Nephron (organoid): ENCODE data around the gene LSM14A.

Source experiments
- H3K27ac Mint-ChIP-seq, 3 experiments: 2 replicates each; pipeline ENCODE4 v1.8.0; 2020; ENCODE audit warnings: mixed read lengths in 3 of 3, mild to moderate bottlenecking in 2 of 3, moderate library complexity in 1 of 3
- H3K27me3 Mint-ChIP-seq: 2 replicates; pipeline ENCODE4 v1.8.0; 2021; ENCODE audit warnings: low read depth, mild to moderate bottlenecking, moderate library complexity, mixed read lengths
- H3K36me3 Mint-ChIP-seq: 2 replicates; pipeline ENCODE4 v1.8.0; 2020; ENCODE audit warnings: low read depth, mixed read lengths
- H3K4me1 Mint-ChIP-seq: 2 replicates; pipeline ENCODE4 v1.8.0; 2020; ENCODE audit warnings: mixed read lengths
- H3K4me3 Mint-ChIP-seq, 3 experiments: 2 replicates each; pipeline ENCODE4 v1.8.0; 2020; ENCODE audit warnings: mild to moderate bottlenecking in 3 of 3, mixed read lengths in 3 of 3, moderate library complexity in 2 of 3
- H3K9me3 Mint-ChIP-seq: 2 replicates; pipeline ENCODE4 v1.8.0; 2020; ENCODE audit warnings: mixed read lengths
- TF ChIP-seq, protein P1 (sequence below), 3 experiments: fragments of 200-600 bp; sonication (generic); IDR thresholded peaks; one replicate each; pipeline ENCODE4 v1.5.0; 2021; ENCODE audit warnings: antibody characterized with exemption in 3 of 3; ENCODE audit not compliant: unreplicated experiment in 3 of 3

Gene LSM14A

GRCh38 chr19:34231439-34231838 lies 59.1 kb downstream of the LSM14A start:
- H3K4me1 Mint-ChIP-seq, result peaks cover 5% of the 10 kb centered on the region
- H3K4me3 Mint-ChIP-seq, result no peak overlapping the region
- no peaks in the 10 kb centered on the region for H3K27me3 Mint-ChIP-seq
- H3K36me3 Mint-ChIP-seq, result peaks cover 52% of the 10 kb centered on the region
- TF ChIP-seq, protein P1, sequence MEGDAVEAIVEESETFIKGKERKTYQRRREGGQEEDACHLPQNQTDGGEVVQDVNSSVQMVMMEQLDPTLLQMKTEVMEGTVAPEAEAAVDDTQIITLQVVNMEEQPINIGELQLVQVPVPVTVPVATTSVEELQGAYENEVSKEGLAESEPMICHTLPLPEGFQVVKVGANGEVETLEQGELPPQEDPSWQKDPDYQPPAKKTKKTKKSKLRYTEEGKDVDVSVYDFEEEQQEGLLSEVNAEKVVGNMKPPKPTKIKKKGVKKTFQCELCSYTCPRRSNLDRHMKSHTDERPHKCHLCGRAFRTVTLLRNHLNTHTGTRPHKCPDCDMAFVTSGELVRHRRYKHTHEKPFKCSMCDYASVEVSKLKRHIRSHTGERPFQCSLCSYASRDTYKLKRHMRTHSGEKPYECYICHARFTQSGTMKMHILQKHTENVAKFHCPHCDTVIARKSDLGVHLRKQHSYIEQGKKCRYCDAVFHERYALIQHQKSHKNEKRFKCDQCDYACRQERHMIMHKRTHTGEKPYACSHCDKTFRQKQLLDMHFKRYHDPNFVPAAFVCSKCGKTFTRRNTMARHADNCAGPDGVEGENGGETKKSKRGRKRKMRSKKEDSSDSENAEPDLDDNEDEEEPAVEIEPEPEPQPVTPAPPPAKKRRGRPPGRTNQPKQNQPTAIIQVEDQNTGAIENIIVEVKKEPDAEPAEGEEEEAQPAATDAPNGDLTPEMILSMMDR (IDR thresholded peaks at IDR 0.05; ENCODE audit: unreplicated experiment in 3 of 3), result no peak
- H3K27ac Mint-ChIP-seq, result no peak overlapping the region
- no peaks in the 10 kb centered on the region for H3K9me3 Mint-ChIP-seq

DNA sequence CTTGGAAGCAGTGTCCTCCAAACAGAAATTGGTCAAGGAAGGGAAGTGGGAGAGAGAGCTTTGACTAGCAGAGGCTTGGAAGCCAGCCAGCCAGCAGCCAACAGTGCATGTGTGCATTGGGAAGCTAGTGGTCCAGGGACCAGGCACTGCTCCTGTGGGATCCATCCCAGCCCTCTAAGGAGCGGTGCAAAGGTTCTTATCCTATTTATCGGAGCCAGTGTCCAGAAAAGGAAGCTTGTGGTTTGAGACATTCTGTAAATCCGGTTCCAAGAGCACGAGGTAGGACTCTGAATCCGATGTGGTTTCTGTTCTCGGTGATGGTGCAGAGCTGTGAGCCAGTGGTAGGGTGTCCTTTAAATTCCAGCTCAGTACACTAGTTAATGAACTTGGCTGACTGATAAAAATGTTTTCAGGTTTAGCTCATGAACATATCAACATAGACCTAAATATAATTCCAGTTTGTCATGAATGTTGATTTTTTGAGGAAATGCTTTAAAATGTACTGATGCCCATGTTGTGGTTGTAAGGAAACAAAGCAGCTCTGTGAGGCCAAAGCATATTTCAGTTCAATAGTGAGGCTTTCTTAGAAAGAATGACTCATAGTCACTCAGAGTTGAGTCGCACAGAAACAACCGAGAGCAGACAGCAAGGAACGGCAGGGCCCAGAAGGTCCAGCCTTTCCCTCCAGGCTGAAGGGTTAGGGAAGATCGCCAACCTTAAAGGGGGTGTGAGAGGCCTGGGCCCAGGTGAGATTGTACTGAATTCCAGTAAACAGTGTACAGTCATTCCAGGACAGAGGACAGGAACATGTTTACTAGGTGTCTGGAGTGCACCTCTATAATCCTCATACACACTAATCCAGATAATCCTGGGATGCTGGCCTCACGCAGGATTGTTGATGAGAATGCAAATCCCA lies 60.5 kb downstream of the LSM14A start:
- Mint-ChIP-seq H3K4me1 (peaks cover 5% of the 10 kb centered on the region), H3K9me3 (no peaks in the 10 kb centered on the region), H3K27me3 (no peaks in the 10 kb centered on the region), H3K4me3 (no peak overlapping the region), H3K27ac (peak overlapping the region; percentile 28 to 59 (median 57)), H3K36me3 (peaks cover 51% of the 10 kb centered on the region)
- TF ChIP-seq, protein P1 (IDR thresholded peaks at IDR 0.05; ENCODE audit: unreplicated experiment in 3 of 3), result no peak

DNA sequence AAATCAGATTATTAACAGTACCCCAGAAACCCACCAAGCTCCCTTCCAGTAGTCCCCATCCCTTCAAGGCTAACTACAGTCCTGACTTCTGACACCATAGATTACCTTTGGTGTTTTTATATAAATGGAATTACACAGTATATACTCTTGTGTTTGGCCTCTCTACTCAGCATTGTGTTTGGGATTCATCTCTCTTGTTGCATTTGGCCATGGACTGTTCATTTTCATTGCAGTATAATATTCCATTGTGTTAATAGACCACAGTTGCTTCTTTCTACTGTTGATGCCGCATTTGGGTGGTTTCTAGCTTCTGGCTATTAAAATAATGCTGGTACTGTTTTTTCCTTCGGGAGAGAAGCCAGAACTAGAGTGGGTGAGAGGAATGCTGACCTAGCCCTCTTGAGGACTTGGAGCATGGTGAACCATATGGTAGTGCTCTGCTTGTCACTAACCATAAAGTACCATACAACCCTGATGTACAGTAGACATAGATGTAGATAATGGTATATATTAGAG lies 63.2 kb downstream of the LSM14A start:
- no peaks in the 10 kb centered on the region for H3K27me3 Mint-ChIP-seq
- no peak overlapping the region for H3K27ac Mint-ChIP-seq
- no peaks in the 10 kb centered on the region for H3K9me3 Mint-ChIP-seq
- TF ChIP-seq, protein P1 (IDR thresholded peaks at IDR 0.05; ENCODE audit: unreplicated experiment in 3 of 3), result no peak
- H3K4me3 Mint-ChIP-seq, result no peak overlapping the region
- peaks cover 47% of the 10 kb centered on the region for H3K36me3 Mint-ChIP-seq
- peaks cover 5% of the 10 kb centered on the region for H3K4me1 Mint-ChIP-seq

- peaks cover 42% of the 10 kb centered on the region for H3K36me3 Mint-ChIP-seq
- TF ChIP-seq, protein P1 (IDR thresholded peaks at IDR 0.05; ENCODE audit: unreplicated experiment in 3 of 3), result no peak
- H3K9me3 Mint-ChIP-seq, result no peaks in the 10 kb centered on the region
- peaks cover 5% of the 10 kb centered on the region for H3K4me1 Mint-ChIP-seq
- no peaks in the 10 kb centered on the region for H3K27me3 Mint-ChIP-seq
- no peak overlapping the region for H3K27ac Mint-ChIP-seq
- H3K4me3 Mint-ChIP-seq, result no peak overlapping the region
Observed at GRCh38 chr19:34236035-34236987, 64.0 kb downstream of the LSM14A start.

GRCh38 chr19:34237283-34237682 lies 65.0 kb downstream of the LSM14A start:
- H3K27me3 Mint-ChIP-seq, result no peaks in the 10 kb centered on the region
- no peak overlapping the region for H3K27ac Mint-ChIP-seq
- peaks cover 43% of the 10 kb centered on the region for H3K36me3 Mint-ChIP-seq

More at GRCh38 chr19:34237283-34237682, 65.0 kb downstream of the LSM14A start:
- H3K4me1 Mint-ChIP-seq, result peaks cover 5% of the 10 kb centered on the region
- TF ChIP-seq, protein P1 (IDR thresholded peaks at IDR 0.05; ENCODE audit: unreplicated experiment in 3 of 3), result no peak
- no peaks in the 10 kb centered on the region for H3K9me3 Mint-ChIP-seq
- H3K4me3 Mint-ChIP-seq, result no peak overlapping the region
